Omental fat pad (tissue), 4 donors: ENCODE data around the gene MRGPRF. TPM values are rescaled to one million over a fixed set of nuclear protein-coding genes. Genes with fewer than 3 reads are reported as not detected.

Source experiments
- ATAC-seq: fragments of 150-250 bp; one replicate; pipeline ENCODE4 v1.9.1; 2016; ENCODE audit warnings: mild to moderate bottlenecking, moderate library complexity; ENCODE audit not compliant: low FRiP score
- DNase-seq: peaks from one replicate; pipeline ENCODE4 v3.0.0-alpha.2; 2019; ENCODE audit warnings: low spot score
- CTCF ChIP-seq, 3 donors: fragments of 450-650 bp; IDR thresholded peaks; one replicate each; pipeline ENCODE4 v1.5.1; 2016 to 2017; ENCODE audit warnings: antibody characterized with exemption in 3 of 3, mild to moderate bottlenecking in 3 of 3, moderate library complexity in 2 of 3
- total RNA-seq, 4 donors: library from RNA; depleted of rRNA; stranded (reverse); fragments of >200 nt; gene quantifications; one replicate each; pipeline ENCODE4 v1.1.0, GENCODE V29; 2016

The MRGPRF gene
- total RNA-seq, 4 donors from 2014 or later: 27.8 to 59.4 (median 54.5) TPM

- no peak for DNase-seq
- no peak for ATAC-seq
- TF ChIP-seq CTCF (IDR thresholded peaks at IDR 0.05): no peak
These were observed 45.6 kb upstream of the MRGPRF start for GRCh38 chr11:69058511-69059270.

- no peak for DNase-seq
- ATAC-seq: no peak
- no peak for TF ChIP-seq CTCF (IDR thresholded peaks at IDR 0.05)
These were observed 44.8 kb upstream of the MRGPRF start for GRCh38 chr11:69057801-69058200.

GRCh38 chr11:69057236-69057635 is 44.2 kb upstream of the MRGPRF start:
- no peak for DNase-seq
- no peak for TF ChIP-seq CTCF (IDR thresholded peaks at IDR 0.05)
- no peak for ATAC-seq

- no peak for TF ChIP-seq CTCF (IDR thresholded peaks at IDR 0.05)
- DNase-seq (no peak), ATAC-seq (peak; percentile 19)
These were observed 42.8 kb upstream of the MRGPRF start for GRCh38 chr11:69055598-69056516.

GRCh38 chr11:69055212-69055586 is 42.2 kb upstream of the MRGPRF start:
- no peak for DNase-seq
- TF ChIP-seq CTCF (IDR thresholded peaks at IDR 0.05): no peak
- no peak for ATAC-seq

GRCh38 chr11:69054397-69055211 is 41.6 kb upstream of the MRGPRF start:
- DNase-seq: no peak

More at GRCh38 chr11:69054397-69055211, 41.6 kb upstream of the MRGPRF start:
- TF ChIP-seq CTCF (IDR thresholded peaks at IDR 0.05): no peak
- ATAC-seq: no peak
